HG02588 (cell line): ENCODE data around the gene MEAK7.

Experiments used
- ATAC-seq: cut with Tn5 transposase; IDR thresholded peaks from one replicate; pipeline ENCODE4 v1.9.1; 2021; ENCODE audit warnings: mild to moderate bottlenecking, moderate library complexity; ENCODE audit not compliant: unreplicated experiment

The MEAK7 gene

GRCh38 chr16:84496991-84497390 is 7.5 kb downstream of the MEAK7 start:
- ATAC-seq: no peak

- no peak for ATAC-seq
Observed at GRCh38 chr16:84495506-84495905, 9.0 kb downstream of the MEAK7 start.

GRCh38 chr16:84489131-84489530 is 15.3 kb downstream of the MEAK7 start:
- no peak for ATAC-seq

- ATAC-seq: no peak
Observed at GRCh38 chr16:84487358-84487757, 17.1 kb downstream of the MEAK7 start.

GRCh38 chr16:84486551-84487235 is 17.8 kb downstream of the MEAK7 start:
- no peak for ATAC-seq

GRCh38 chr16:84486126-84486525 is 18.3 kb downstream of the MEAK7 start:
- ATAC-seq: no peak

- ATAC-seq: no peak
Observed at GRCh38 chr16:84485255-84486010, 19.0 kb downstream of the MEAK7 start.

GRCh38 chr16:84484579-84485254 is 19.7 kb downstream of the MEAK7 start:
- no peak for ATAC-seq

- ATAC-seq: no peak
Observed at GRCh38 chr16:84483882-84484565, 20.4 kb downstream of the MEAK7 start.

GRCh38 chr16:84482951-84483881 is 21.2 kb downstream of the MEAK7 start:
- no peak for ATAC-seq

- no peak for ATAC-seq
Observed at GRCh38 chr16:84482001-84482891, 22.2 kb downstream of the MEAK7 start.

GRCh38 chr16:84481051-84481735 is 23.3 kb downstream of the MEAK7 start:
- no peak for ATAC-seq

GRCh38 chr16:84479716-84480450 is 24.6 kb downstream of the MEAK7 start:
- ATAC-seq: no peak

GRCh38 chr16:84478172-84478947 is 26.1 kb downstream of the MEAK7 start:
- no peak for ATAC-seq

GRCh38 chr16:84477661-84478060 is 26.8 kb downstream of the MEAK7 start:
- no peak for ATAC-seq

GRCh38 chr16:84476401-84476800 is 28.1 kb downstream of the MEAK7 start:
- ATAC-seq: no peak

- ATAC-seq: no peak
Observed at GRCh38 chr16:84475643-84476240, 28.7 kb downstream of the MEAK7 start.
